ENCODE results near the gene SMARCAD1.

- TF ChIP-seq POLR2AphosphoS5 (IDR thresholded peaks at IDR 0.05; ENCODE audit: low read depth, low read length) (no peak), SIN3A (IDR thresholded peaks at IDR 0.05; ENCODE audit: borderline replicate concordance, insufficient read depth, low read length) (no peak)
Measured at GRCh38 chr4:94290245-94290644, 82.6 kb downstream of the SMARCAD1 start.
